ENCODE results near the gene KRT2. TPM values are rescaled to one million over a fixed set of nuclear protein-coding genes. Genes with fewer than 3 reads are reported as not detected.

Gene KRT2
- total and polyA plus RNA-seq, 2 donors: 3.6 to 26.4 TPM

- Histone ChIP-seq H3K36me3 (ENCODE audit: control insufficient read depth in 2 of 2, insufficient read depth in 2 of 2, low read length in 1 of 2) (no peaks in the 10 kb centered on the region), H3K4me3 (ENCODE audit: low read length in 2 of 2) (no peak overlapping the region), H3K4me1 (ENCODE audit: control insufficient read depth in 2 of 2, insufficient read depth in 2 of 2, low read length in 2 of 2) (peaks cover 0 to 4% of the 10 kb centered on the region in 2 donors), H3K9me3 (ENCODE audit: control insufficient read depth in 2 of 2, insufficient read depth in 1 of 2, low read length in 1 of 2) (no peaks in the 10 kb centered on the region), H3K27me3 (ENCODE audit: control insufficient read depth in 2 of 2, insufficient read depth in 1 of 2, low read length in 1 of 2) (peaks cover 0 to 7% of the 10 kb centered on the region in 2 donors), H3K27ac (ENCODE audit: low read depth in 1 of 2, low read length in 1 of 2) (peak overlapping the region in 1 of 2 donors; percentile 37)
- peak in 4 of 9 donors; percentile 8 to 55 (median 26) for DNase-seq (ENCODE audit: low read depth in 6 of 9, low spot score in 9 of 9)
- 61% methylated on average over 12 of the region's 12 CpGs for WGBS
Observed at GRCh38 chr12:52681526-52682380, 29.7 kb upstream of the KRT2 start.

GRCh38 chr12:52680363-52680762 lies 28.4 kb upstream of the KRT2 start, which contains the start of gene KRT1:
Gene KRT1 (minus strand): TSS chr12:52680407. CDS start chr12:52680348, 59 bp downstream.
- H3K4me3 ChIP-seq (ENCODE audit: low read length in 2 of 2): no peak within 1 kb of the TSS

GRCh38 chr12:52679875-52680274 lies 27.9 kb upstream of the KRT2 start:
- no peaks in the 10 kb centered on the region for H3K9me3 ChIP-seq (ENCODE audit: control insufficient read depth in 2 of 2, insufficient read depth in 1 of 2, low read length in 1 of 2)
- peaks cover 0 to 4% of the 10 kb centered on the region in 2 donors for H3K4me1 ChIP-seq (ENCODE audit: control insufficient read depth in 2 of 2, insufficient read depth in 2 of 2, low read length in 2 of 2)
- no peak for DNase-seq (ENCODE audit: low read depth in 6 of 9, low spot score in 9 of 9)
- H3K4me3 ChIP-seq (ENCODE audit: low read length in 2 of 2): no peak overlapping the region
- no peak overlapping the region for H3K27ac ChIP-seq (ENCODE audit: low read depth in 1 of 2, low read length in 1 of 2)
- 91% methylated on average over 5 of the region's 5 CpGs for WGBS
- H3K36me3 ChIP-seq (ENCODE audit: control insufficient read depth in 2 of 2, insufficient read depth in 2 of 2, low read length in 1 of 2): no peaks in the 10 kb centered on the region
- peaks cover 0 to 4% of the 10 kb centered on the region in 2 donors for H3K27me3 ChIP-seq (ENCODE audit: control insufficient read depth in 2 of 2, insufficient read depth in 1 of 2, low read length in 1 of 2)

More at GRCh38 chr12:52680363-52680762, 28.4 kb upstream of the KRT2 start, which contains the start of gene KRT1:
- WGBS: 96% methylated on average over 3 of the region's 3 CpGs
- Histone ChIP-seq H3K27me3 (ENCODE audit: control insufficient read depth in 2 of 2, insufficient read depth in 1 of 2, low read length in 1 of 2) (peaks cover 0 to 4% of the 10 kb centered on the region in 2 donors), H3K9me3 (ENCODE audit: control insufficient read depth in 2 of 2, insufficient read depth in 1 of 2, low read length in 1 of 2) (no peaks in the 10 kb centered on the region), H3K27ac (ENCODE audit: low read depth in 1 of 2, low read length in 1 of 2) (no peak within 1 kb of the TSS), H3K36me3 (ENCODE audit: control insufficient read depth in 2 of 2, insufficient read depth in 2 of 2, low read length in 1 of 2) (no peaks in the 10 kb centered on the region), H3K4me1 (ENCODE audit: control insufficient read depth in 2 of 2, insufficient read depth in 2 of 2, low read length in 2 of 2) (peaks cover 0 to 4% of the 10 kb centered on the region in 2 donors)
- no peak for DNase-seq (ENCODE audit: low read depth in 6 of 9, low spot score in 9 of 9)

GRCh38 chr12:52677671-52678070 lies 25.7 kb upstream of the KRT2 start:
- Histone ChIP-seq H3K27ac (ENCODE audit: low read depth in 1 of 2, low read length in 1 of 2) (no peak overlapping the region), H3K27me3 (ENCODE audit: control insufficient read depth in 2 of 2, insufficient read depth in 1 of 2, low read length in 1 of 2) (peaks cover 0 to 4% of the 10 kb centered on the region in 2 donors), H3K4me3 (ENCODE audit: low read length in 2 of 2) (no peak overlapping the region), H3K9me3 (ENCODE audit: control insufficient read depth in 2 of 2, insufficient read depth in 1 of 2, low read length in 1 of 2) (no peaks in the 10 kb centered on the region), H3K4me1 (ENCODE audit: control insufficient read depth in 2 of 2, insufficient read depth in 2 of 2, low read length in 2 of 2) (peaks cover 0 to 4% of the 10 kb centered on the region in 2 donors), H3K36me3 (ENCODE audit: control insufficient read depth in 2 of 2, insufficient read depth in 2 of 2, low read length in 1 of 2) (no peaks in the 10 kb centered on the region)
- WGBS: 96% methylated on average over 1 of the region's 1 CpG
- no peak for DNase-seq (ENCODE audit: low read depth in 6 of 9, low spot score in 9 of 9)

GRCh38 chr12:52677126-52677525 lies 25.1 kb upstream of the KRT2 start:
- Histone ChIP-seq H3K4me3 (ENCODE audit: low read length in 2 of 2) (no peak overlapping the region), H3K27ac (ENCODE audit: low read depth in 1 of 2, low read length in 1 of 2) (no peak overlapping the region), H3K9me3 (ENCODE audit: control insufficient read depth in 2 of 2, insufficient read depth in 1 of 2, low read length in 1 of 2) (no peaks in the 10 kb centered on the region), H3K36me3 (ENCODE audit: control insufficient read depth in 2 of 2, insufficient read depth in 2 of 2, low read length in 1 of 2) (no peaks in the 10 kb centered on the region), H3K4me1 (ENCODE audit: control insufficient read depth in 2 of 2, insufficient read depth in 2 of 2, low read length in 2 of 2) (peaks cover 0 to 4% of the 10 kb centered on the region in 2 donors), H3K27me3 (ENCODE audit: control insufficient read depth in 2 of 2, insufficient read depth in 1 of 2, low read length in 1 of 2) (peaks cover 0 to 6% of the 10 kb centered on the region in 2 donors)
- 96% methylated on average over 5 of the region's 5 CpGs for WGBS
- no peak for DNase-seq (ENCODE audit: low read depth in 6 of 9, low spot score in 9 of 9)

- 97% methylated on average over 7 of the region's 7 CpGs for WGBS
- DNase-seq (ENCODE audit: low read depth in 6 of 9, low spot score in 9 of 9): no peak
- H3K27me3 ChIP-seq (ENCODE audit: control insufficient read depth in 2 of 2, insufficient read depth in 1 of 2, low read length in 1 of 2): peaks cover 0 to 6% of the 10 kb centered on the region in 2 donors
- no peaks in the 10 kb centered on the region for H3K36me3 ChIP-seq (ENCODE audit: control insufficient read depth in 2 of 2, insufficient read depth in 2 of 2, low read length in 1 of 2)
- H3K4me3 ChIP-seq (ENCODE audit: low read length in 2 of 2): no peak overlapping the region
- no peak overlapping the region for H3K27ac ChIP-seq (ENCODE audit: low read depth in 1 of 2, low read length in 1 of 2)
- H3K9me3 ChIP-seq (ENCODE audit: control insufficient read depth in 2 of 2, insufficient read depth in 1 of 2, low read length in 1 of 2): no peaks in the 10 kb centered on the region
- peaks cover 0 to 2% of the 10 kb centered on the region in 2 donors for H3K4me1 ChIP-seq (ENCODE audit: control insufficient read depth in 2 of 2, insufficient read depth in 2 of 2, low read length in 2 of 2)
Observed at GRCh38 chr12:52676163-52676562, 24.2 kb upstream of the KRT2 start.

- Histone ChIP-seq H3K9me3 (ENCODE audit: control insufficient read depth in 2 of 2, insufficient read depth in 1 of 2, low read length in 1 of 2) (no peaks in the 10 kb centered on the region), H3K4me3 (ENCODE audit: low read length in 2 of 2) (no peak overlapping the region), H3K27me3 (ENCODE audit: control insufficient read depth in 2 of 2, insufficient read depth in 1 of 2, low read length in 1 of 2) (peaks cover 0 to 6% of the 10 kb centered on the region in 2 donors), H3K36me3 (ENCODE audit: control insufficient read depth in 2 of 2, insufficient read depth in 2 of 2, low read length in 1 of 2) (no peaks in the 10 kb centered on the region), H3K27ac (ENCODE audit: low read depth in 1 of 2, low read length in 1 of 2) (no peak overlapping the region), H3K4me1 (ENCODE audit: control insufficient read depth in 2 of 2, insufficient read depth in 2 of 2, low read length in 2 of 2) (no peaks in the 10 kb centered on the region)
- 97% methylated on average over 28 of the region's 28 CpGs for WGBS
- no peak for DNase-seq (ENCODE audit: low read depth in 6 of 9, low spot score in 9 of 9)
Observed at GRCh38 chr12:52675301-52675701, 23.3 kb upstream of the KRT2 start.

- 98% methylated on average over 4 of the region's 4 CpGs for WGBS
Observed at GRCh38 chr12:52674433-52674775, 22.4 kb upstream of the KRT2 start.

GRCh38 chr12:52673713-52674432 lies 21.9 kb upstream of the KRT2 start:
- Histone ChIP-seq H3K27me3 (ENCODE audit: control insufficient read depth in 2 of 2, insufficient read depth in 1 of 2, low read length in 1 of 2) (peaks cover 0 to 2% of the 10 kb centered on the region in 2 donors), H3K4me1 (ENCODE audit: control insufficient read depth in 2 of 2, insufficient read depth in 2 of 2, low read length in 2 of 2) (no peaks in the 10 kb centered on the region), H3K4me3 (ENCODE audit: low read length in 2 of 2) (no peak overlapping the region), H3K27ac (ENCODE audit: low read depth in 1 of 2, low read length in 1 of 2) (no peak overlapping the region), H3K36me3 (ENCODE audit: control insufficient read depth in 2 of 2, insufficient read depth in 2 of 2, low read length in 1 of 2) (no peaks in the 10 kb centered on the region), H3K9me3 (ENCODE audit: control insufficient read depth in 2 of 2, insufficient read depth in 1 of 2, low read length in 1 of 2) (no peaks in the 10 kb centered on the region)
- WGBS: 85% methylated on average over 3 of the region's 3 CpGs
- no peak for DNase-seq (ENCODE audit: low read depth in 6 of 9, low spot score in 9 of 9)

More at GRCh38 chr12:52674433-52674775, 22.4 kb upstream of the KRT2 start:
- Histone ChIP-seq H3K27me3 (ENCODE audit: control insufficient read depth in 2 of 2, insufficient read depth in 1 of 2, low read length in 1 of 2) (peaks cover 0 to 2% of the 10 kb centered on the region in 2 donors), H3K36me3 (ENCODE audit: control insufficient read depth in 2 of 2, insufficient read depth in 2 of 2, low read length in 1 of 2) (no peaks in the 10 kb centered on the region), H3K9me3 (ENCODE audit: control insufficient read depth in 2 of 2, insufficient read depth in 1 of 2, low read length in 1 of 2) (no peaks in the 10 kb centered on the region), H3K4me1 (ENCODE audit: control insufficient read depth in 2 of 2, insufficient read depth in 2 of 2, low read length in 2 of 2) (no peaks in the 10 kb centered on the region), H3K4me3 (ENCODE audit: low read length in 2 of 2) (no peak overlapping the region), H3K27ac (ENCODE audit: low read depth in 1 of 2, low read length in 1 of 2) (no peak overlapping the region)
- DNase-seq (ENCODE audit: low read depth in 6 of 9, low spot score in 9 of 9): no peak
